Measurements from ENCODE around the gene GARRE1. TPM values are rescaled to one million over a fixed set of nuclear protein-coding genes. Genes with fewer than 3 reads are reported as not detected.
"Not testable (repeated sequence)": the region's sequence is repeated elsewhere in the genome, so short reads cannot be mapped to it uniquely, and the experiment has no call there.

The GARRE1 gene
- total RNA-seq, 2 donors from 2014 or later = 21.9 to 27.9 TPM

GRCh38 chr19:34215006-34215665 lies 39.2 kb upstream of the GARRE1 start:
- no peaks in the 10 kb centered on the region for H3K9me3 Mint-ChIP-seq
- H3K4me3 Mint-ChIP-seq = no peak overlapping the region
- no peaks in the 10 kb centered on the region for H3K27me3 ChIP-seq (ENCODE audit: control insufficient read depth, insufficient read depth, low read length, poor library complexity, severe bottlenecking)
- WGBS, 2 experiments (ENCODE audit: insufficient coverage in 1 of 2, insufficient read length in 1 of 2) = 97% methylated on average over 3 of the region's 3 CpGs; no CpG with 5 or more reads in 1 of the 2 experiments
- no peak for TF ChIP-seq CTCF (conservative IDR thresholded peaks at IDR 0.05)
- H3K9ac ChIP-seq (ENCODE audit: extremely low read depth, low read length, poor library complexity, severe bottlenecking) = no peak overlapping the region
- H3K36me3 ChIP-seq (ENCODE audit: control insufficient read depth, insufficient read depth, low read length) = peaks cover 74% of the 10 kb centered on the region
- H3K36me3 Mint-ChIP-seq (ENCODE audit: low read depth) = peaks cover 64% of the 10 kb centered on the region
- H3K4me3 ChIP-seq (ENCODE audit: low read length) = no peak overlapping the region
- no peak for DNase-seq
- no peak overlapping the region for H3K27ac Mint-ChIP-seq
- no peaks in the 10 kb centered on the region for H3K4me1 ChIP-seq (ENCODE audit: control insufficient read depth, insufficient read depth, low read length)
- peaks cover 16% of the 10 kb centered on the region for H3K4me1 Mint-ChIP-seq
- no peak overlapping the region for H3K27ac ChIP-seq (ENCODE audit: low read depth, low read length)
- H3K9me3 ChIP-seq (ENCODE audit: control insufficient read depth, low read length) = no peaks in the 10 kb centered on the region
- H3K27me3 Mint-ChIP-seq (ENCODE audit: insufficient read depth) = no peaks in the 10 kb centered on the region

- no peaks in the 10 kb centered on the region for H3K27me3 ChIP-seq (ENCODE audit: control insufficient read depth, insufficient read depth, low read length, poor library complexity, severe bottlenecking)
- no peak for DNase-seq
- no peak overlapping the region for H3K9ac ChIP-seq (ENCODE audit: extremely low read depth, low read length, poor library complexity, severe bottlenecking)
- no peak for TF ChIP-seq CTCF (conservative IDR thresholded peaks at IDR 0.05)
- H3K4me3 ChIP-seq (ENCODE audit: low read length) = no peak overlapping the region
- WGBS, 2 experiments (ENCODE audit: insufficient coverage in 1 of 2, insufficient read length in 1 of 2) = 100% methylated on average over 3 of the region's 3 CpGs; no CpG with 5 or more reads in 1 of the 2 experiments
- H3K9me3 ChIP-seq (ENCODE audit: control insufficient read depth, low read length) = no peaks in the 10 kb centered on the region
- Mint-ChIP-seq H3K9me3 (no peaks in the 10 kb centered on the region), H3K4me3 (no peak overlapping the region), H3K27ac (no peak overlapping the region), H3K27me3 (ENCODE audit: insufficient read depth) (no peaks in the 10 kb centered on the region), H3K4me1 (peaks cover 16% of the 10 kb centered on the region), H3K36me3 (ENCODE audit: low read depth) (peaks cover 66% of the 10 kb centered on the region)
- peaks cover 78% of the 10 kb centered on the region for H3K36me3 ChIP-seq (ENCODE audit: control insufficient read depth, insufficient read depth, low read length)
- no peaks in the 10 kb centered on the region for H3K4me1 ChIP-seq (ENCODE audit: control insufficient read depth, insufficient read depth, low read length)
- no peak overlapping the region for H3K27ac ChIP-seq (ENCODE audit: low read depth, low read length)
Observed at GRCh38 chr19:34215666-34216038, 38.7 kb upstream of the GARRE1 start.

GRCh38 chr19:34216745-34217219 lies 37.6 kb upstream of the GARRE1 start:
- WGBS, 2 experiments (ENCODE audit: insufficient coverage in 1 of 2, insufficient read length in 1 of 2) = 96 to 98% methylated on average over 10 to 14 of the region's 14 CpGs
- peaks cover 68% of the 10 kb centered on the region for H3K36me3 Mint-ChIP-seq (ENCODE audit: low read depth)
- peaks cover 16% of the 10 kb centered on the region for H3K4me1 Mint-ChIP-seq
- not testable (repeated sequence) for H3K9me3 Mint-ChIP-seq; H3K27me3 ChIP-seq (ENCODE audit: control insufficient read depth, insufficient read depth, low read length, poor library complexity, severe bottlenecking); H3K27ac ChIP-seq (ENCODE audit: low read depth, low read length); DNase-seq; H3K9ac ChIP-seq (ENCODE audit: extremely low read depth, low read length, poor library complexity, severe bottlenecking); H3K9me3 ChIP-seq (ENCODE audit: control insufficient read depth, low read length); H3K4me3 ChIP-seq (ENCODE audit: low read length); H3K27me3 Mint-ChIP-seq (ENCODE audit: insufficient read depth); H3K4me3 Mint-ChIP-seq; H3K4me1 ChIP-seq (ENCODE audit: control insufficient read depth, insufficient read depth, low read length)
- peak overlapping the region; percentile 48 for H3K27ac Mint-ChIP-seq
- peaks cover 78% of the 10 kb centered on the region for H3K36me3 ChIP-seq (ENCODE audit: control insufficient read depth, insufficient read depth, low read length)

All from endodermal cell (in vitro differentiated cells).